ENCODE measurements around the gene CLRN3. TPM values are rescaled to one million over a fixed set of nuclear protein-coding genes. Genes with fewer than 3 reads are reported as not detected.

Gene CLRN3
- total and polyA plus RNA-seq, 2 experiments from 2014 or later, result 21.5 to 52.8 TPM

- no peak overlapping the region for H3K27ac ChIP-seq
- no peak overlapping the region for H3K4me2 ChIP-seq
- H3K36me3 ChIP-seq (replicated peaks; ENCODE audit: insufficient read depth, low read depth), result no peaks in the 10 kb centered on the region
- WGBS (ENCODE audit: low lambda C conversion rate, missing lambda C conversion rate), result 72% methylated on average over 12 of the region's 12 CpGs
- no peaks in the 10 kb centered on the region for H3K9me2 ChIP-seq (replicated peaks; ENCODE audit: insufficient read depth)
- peak; percentile 24 for TF ChIP-seq CTCF (IDR thresholded peaks at IDR 0.05; ENCODE audit: poor library complexity)
- TF ChIP-seq EZH2phosphoT487 (IDR thresholded peaks at IDR 0.05; ENCODE audit: low read depth, severe bottlenecking, unreplicated experiment), result no peak
- DNase-seq (ENCODE audit: low spot score), result no peak
- H3K9me3 ChIP-seq (ENCODE audit: low read depth), result no peaks in the 10 kb centered on the region
- no peak overlapping the region for H3K4me3 ChIP-seq
- H3K27me3 ChIP-seq, result no peaks in the 10 kb centered on the region
- peaks cover 9% of the 10 kb centered on the region for H3K4me1 ChIP-seq (ENCODE audit: insufficient read depth)
- no peak overlapping the region for H2AFZ ChIP-seq
- H3K79me2 ChIP-seq, result no peaks in the 10 kb centered on the region
- H4K20me1 ChIP-seq (ENCODE audit: insufficient read depth, poor library complexity, severe bottlenecking), result no peaks in the 10 kb centered on the region
Observed at GRCh38 chr10:127919418-127920271, 26.9 kb upstream of the CLRN3 start.

GRCh38 chr10:127918572-127918971 is 25.8 kb upstream of the CLRN3 start:
- Histone ChIP-seq H4K20me1 (ENCODE audit: insufficient read depth, poor library complexity, severe bottlenecking) (no peaks in the 10 kb centered on the region), H3K27me3 (no peaks in the 10 kb centered on the region), H3K9me3 (ENCODE audit: low read depth) (no peaks in the 10 kb centered on the region), H3K4me3 (no peak overlapping the region), H3K27ac (no peak overlapping the region), H3K79me2 (no peaks in the 10 kb centered on the region), H2AFZ (no peak overlapping the region), H3K4me1 (ENCODE audit: insufficient read depth) (peaks cover 9% of the 10 kb centered on the region), H3K9me2 (replicated peaks; ENCODE audit: insufficient read depth) (no peaks in the 10 kb centered on the region), H3K36me3 (replicated peaks; ENCODE audit: insufficient read depth, low read depth) (no peaks in the 10 kb centered on the region), H3K4me2 (no peak overlapping the region)
- TF ChIP-seq EZH2 (IDR thresholded peaks at IDR 0.05; ENCODE audit: borderline replicate concordance) (no peak), CTCF (IDR thresholded peaks at IDR 0.05; ENCODE audit: poor library complexity) (no peak), EZH2phosphoT487 (IDR thresholded peaks at IDR 0.05; ENCODE audit: low read depth, severe bottlenecking, unreplicated experiment) (no peak)
- no peak for DNase-seq (ENCODE audit: low spot score)
- 96% methylated on average over 5 of the region's 5 CpGs for WGBS (ENCODE audit: low lambda C conversion rate, missing lambda C conversion rate)

GRCh38 chr10:127916826-127917225 is 24.1 kb upstream of the CLRN3 start:
- Histone ChIP-seq H3K79me2 (no peaks in the 10 kb centered on the region), H3K4me1 (ENCODE audit: insufficient read depth) (no peaks in the 10 kb centered on the region), H3K27ac (no peak overlapping the region), H3K4me2 (no peak overlapping the region), H3K4me3 (no peak overlapping the region), H2AFZ (no peak overlapping the region), H3K9me3 (ENCODE audit: low read depth) (no peaks in the 10 kb centered on the region), H3K9me2 (replicated peaks; ENCODE audit: insufficient read depth) (no peaks in the 10 kb centered on the region), H3K36me3 (replicated peaks; ENCODE audit: insufficient read depth, low read depth) (no peaks in the 10 kb centered on the region), H3K27me3 (no peaks in the 10 kb centered on the region), H4K20me1 (ENCODE audit: insufficient read depth, poor library complexity, severe bottlenecking) (no peaks in the 10 kb centered on the region)
- TF ChIP-seq CTCF (IDR thresholded peaks at IDR 0.05; ENCODE audit: poor library complexity) (no peak), EZH2 (IDR thresholded peaks at IDR 0.05; ENCODE audit: borderline replicate concordance) (no peak), EZH2phosphoT487 (IDR thresholded peaks at IDR 0.05; ENCODE audit: low read depth, severe bottlenecking, unreplicated experiment) (no peak)
- DNase-seq (ENCODE audit: low spot score), result no peak
- WGBS (ENCODE audit: low lambda C conversion rate, missing lambda C conversion rate), result 91% methylated on average over 9 of the region's 9 CpGs
